GM19193 (cell line): ENCODE results near the gene ADAM12.

Experiments
- POLR2A ChIP-seq: IDR thresholded peaks from 4 replicates; pipeline ENCODE4 v1.6.1; 2011; ENCODE audit not compliant: insufficient read depth, insufficient read length; ENCODE audit errors: extremely low read depth

The ADAM12 gene

DNA sequence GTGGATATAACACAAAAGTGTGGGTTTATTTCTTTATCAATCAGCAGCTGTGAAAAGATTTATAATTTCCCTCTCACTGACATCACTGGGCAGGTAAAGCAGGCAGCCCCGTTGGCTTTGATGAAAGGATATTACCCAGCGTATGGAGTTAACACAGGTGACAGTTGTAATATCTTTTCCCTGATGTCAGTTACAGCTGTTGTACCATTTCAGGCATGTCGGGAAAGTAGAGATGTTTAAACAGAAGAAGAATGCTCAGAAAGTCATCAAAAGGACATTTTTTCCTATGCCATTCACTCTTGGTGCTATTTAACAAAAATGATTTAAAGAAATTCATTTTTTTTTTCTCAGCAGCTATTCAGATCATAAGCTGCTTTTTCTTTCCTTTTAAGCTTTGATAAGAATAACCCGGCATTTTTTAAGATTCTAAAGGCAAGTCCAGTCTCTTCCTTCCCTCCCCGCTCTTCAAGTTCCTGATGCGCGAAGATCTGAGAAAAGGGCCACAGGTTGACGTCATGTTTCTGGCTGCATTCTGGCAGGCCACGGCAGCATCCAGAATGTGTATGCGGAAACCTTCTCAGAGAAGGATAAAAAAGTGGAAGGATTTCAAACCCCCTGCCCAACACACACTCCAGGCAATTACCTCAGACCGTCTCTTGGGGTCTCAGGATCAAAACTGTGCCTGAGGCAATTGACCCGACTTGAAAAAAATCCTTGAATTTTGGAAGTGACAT lies 32.5 kb upstream of the ADAM12 start:
- no peak for TF ChIP-seq POLR2A

DNA sequence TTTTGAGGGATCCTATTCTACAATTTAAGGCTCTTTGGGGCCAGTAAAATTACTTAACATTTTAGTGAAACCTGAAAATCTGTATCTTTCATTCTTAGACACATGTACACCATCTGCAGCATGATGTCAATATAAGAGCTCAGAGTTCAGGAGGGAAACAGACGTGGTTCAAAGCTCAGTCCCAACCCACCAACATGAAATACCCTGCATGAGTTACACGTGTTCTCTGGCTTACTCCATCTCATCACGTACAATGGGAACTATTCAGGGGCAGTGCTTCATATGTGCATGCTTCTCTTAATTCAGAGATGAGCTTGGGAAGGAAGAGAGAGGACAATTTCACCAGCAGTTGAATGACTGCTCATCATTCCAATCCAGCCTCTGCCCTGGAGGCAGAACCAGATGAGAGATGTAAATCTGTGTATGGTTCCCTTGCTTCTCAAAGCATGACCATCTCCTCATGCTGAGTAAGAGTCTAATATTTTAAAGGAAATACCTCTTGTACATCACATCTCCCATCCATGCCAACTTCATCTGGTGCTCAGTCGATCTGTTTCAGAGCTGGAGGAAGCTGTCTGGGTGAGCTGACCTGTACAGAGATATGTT lies 29.0 kb upstream of the ADAM12 start:
- TF ChIP-seq POLR2A = no peak

DNA sequence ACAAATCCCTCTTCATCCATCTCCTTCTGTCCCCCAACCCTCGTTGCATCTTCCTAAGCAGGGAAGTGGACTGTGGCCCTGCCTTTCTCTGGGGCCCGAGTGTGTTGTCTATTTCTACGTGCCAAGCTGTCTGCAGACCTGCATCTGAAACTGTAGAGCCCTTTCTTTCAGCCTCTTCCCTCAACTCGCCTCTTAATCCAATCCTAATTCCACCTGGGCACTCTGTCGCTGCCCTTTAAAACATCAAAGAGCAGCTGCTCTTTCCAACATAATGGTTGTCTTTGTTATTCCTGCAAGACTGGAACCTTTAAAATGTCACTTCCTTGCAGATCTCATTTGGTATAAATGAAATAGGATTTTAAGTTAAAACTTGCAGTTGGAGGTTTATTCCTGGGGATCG lies 21.5 kb upstream of the ADAM12 start:
- no peak for TF ChIP-seq POLR2A

DNA sequence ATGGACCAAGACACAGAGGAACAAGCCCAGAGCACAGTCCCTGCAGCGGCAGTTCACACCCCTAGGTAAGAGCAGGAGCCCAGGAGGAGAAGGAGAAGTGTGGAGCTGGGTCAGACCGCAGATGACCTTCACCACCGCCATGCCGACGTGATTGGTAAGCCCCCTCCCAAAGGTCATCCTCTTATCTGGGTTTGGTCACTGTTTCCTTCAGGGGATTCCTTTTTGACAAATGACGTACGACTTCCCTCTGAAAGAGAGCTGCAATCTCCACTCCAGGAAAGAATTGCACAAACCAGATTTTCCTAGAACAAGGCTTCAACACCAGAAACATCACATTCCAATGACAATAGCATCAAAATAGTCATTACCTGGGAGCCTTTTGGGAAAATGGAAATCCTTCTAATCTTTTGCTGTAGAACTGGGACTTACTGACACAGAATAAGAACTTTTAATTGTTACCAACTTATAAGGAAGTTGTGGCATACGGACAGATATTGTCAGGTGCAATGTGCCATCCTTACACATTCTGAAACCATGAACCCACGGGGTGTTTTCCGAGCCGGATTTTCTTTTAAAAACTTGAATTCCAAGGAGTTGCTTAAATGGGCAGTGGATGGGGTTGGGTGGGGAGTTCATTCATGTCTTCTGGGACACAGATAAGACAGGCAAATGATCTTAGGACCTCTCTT lies 20.8 kb upstream of the ADAM12 start:
- TF ChIP-seq POLR2A = no peak

DNA sequence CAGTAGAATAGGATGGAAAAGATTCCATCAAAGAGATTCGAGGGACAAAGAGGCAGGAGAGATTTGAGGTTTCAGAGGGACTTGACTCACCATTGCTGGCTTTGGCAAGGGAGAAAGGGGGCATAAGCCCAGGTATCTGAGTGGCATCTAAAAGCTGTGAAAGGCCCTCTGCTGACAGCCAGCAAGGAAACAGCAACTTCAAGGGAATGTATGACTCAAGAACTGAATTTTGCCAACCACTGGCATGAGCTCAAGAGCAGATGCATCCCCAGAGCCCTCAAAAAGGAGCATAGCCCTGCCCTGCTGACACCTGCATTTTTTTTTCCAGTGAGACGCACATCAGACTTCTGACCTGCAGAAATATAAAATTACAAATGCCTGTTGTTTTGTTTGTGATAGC lies 19.6 kb upstream of the ADAM12 start:
- TF ChIP-seq POLR2A = no peak

DNA sequence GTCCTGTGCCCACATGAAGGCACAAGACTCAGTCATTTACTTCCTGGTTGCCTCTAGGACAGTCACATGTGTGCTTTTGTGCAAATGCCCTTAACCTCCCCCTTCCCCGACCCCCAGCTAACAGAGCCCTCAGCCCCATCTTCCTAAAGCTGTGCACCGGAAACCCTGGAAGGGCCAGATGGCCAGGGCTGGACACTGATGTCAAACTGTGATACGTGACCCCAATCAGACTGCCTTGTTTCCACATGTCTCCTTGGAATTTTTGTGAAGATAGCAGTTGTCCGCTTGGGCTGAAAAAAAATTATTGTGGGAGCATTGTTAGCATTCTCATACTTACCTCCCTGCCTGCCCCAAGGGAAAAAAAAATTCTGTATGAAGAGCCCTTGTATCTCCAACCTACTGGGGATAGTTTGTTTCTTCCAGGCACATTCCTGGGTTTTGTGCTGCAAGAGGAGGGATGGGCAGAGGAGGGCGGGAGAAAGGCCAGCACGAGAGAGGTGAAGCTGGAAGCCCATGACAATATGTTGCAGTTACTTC lies 17.0 kb upstream of the ADAM12 start:
- no peak for TF ChIP-seq POLR2A

DNA sequence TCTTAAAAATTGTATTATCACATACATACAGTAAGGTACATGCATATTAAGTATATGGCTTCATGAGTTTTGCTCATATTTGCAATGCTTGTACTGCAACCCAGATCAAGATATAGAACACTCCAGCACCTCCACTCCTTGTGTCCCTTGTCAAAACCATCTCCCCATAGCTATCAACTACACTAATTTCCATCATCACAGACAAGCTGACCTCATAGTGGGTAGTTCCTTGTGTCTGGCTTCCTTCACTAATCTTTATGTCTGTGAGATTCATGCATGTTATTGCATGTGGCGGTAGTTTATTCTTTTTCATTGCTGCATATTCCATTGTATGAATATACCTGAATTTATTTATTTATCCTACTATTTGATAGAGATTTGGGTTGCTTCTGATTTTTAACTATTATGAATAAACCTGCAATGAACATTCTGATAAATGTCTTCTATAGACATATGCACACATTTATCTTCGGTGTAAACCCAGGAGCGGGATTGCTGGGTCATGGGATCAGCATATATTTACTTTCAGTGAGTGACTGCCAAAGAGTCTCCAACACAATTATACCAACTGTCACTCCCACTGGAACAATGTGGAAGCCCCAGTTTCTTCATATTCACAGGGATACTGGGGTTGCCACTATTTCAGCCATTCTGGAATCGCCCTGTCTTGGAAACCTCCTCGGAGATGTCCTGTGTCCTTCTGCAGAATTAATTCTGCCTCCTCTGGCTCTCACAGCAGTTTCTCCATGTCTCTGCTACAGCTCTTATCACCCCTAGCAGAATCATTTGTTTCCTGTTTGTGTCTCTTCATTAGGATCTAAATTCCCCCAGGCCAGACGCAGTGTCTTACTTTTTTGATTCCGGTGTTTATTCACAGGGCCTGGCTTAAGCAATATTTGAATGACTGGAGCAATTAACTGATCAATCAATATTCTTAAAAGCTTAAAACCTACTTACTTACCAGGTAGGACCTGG lies 14.7 kb upstream of the ADAM12 start:
- TF ChIP-seq POLR2A = no peak

DNA sequence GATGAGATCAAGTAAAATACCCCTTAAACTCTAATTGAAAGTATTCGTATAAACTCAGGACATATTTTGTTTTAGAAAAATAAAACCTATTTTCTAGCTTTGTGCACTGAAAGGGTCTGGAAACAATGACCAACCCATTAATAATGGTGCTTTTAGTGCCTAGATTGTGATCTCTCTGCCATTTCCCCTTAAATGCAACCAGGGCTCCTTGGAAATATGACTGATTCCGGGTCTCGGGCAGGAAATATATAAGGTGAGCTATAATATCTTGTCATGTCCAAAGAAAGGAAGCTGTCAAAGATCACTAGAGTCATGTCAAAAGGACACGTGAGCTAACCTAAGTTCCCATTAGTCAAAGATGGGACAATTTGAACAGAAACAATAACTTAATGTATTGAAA lies 12.4 kb upstream of the ADAM12 start:
- no peak for TF ChIP-seq POLR2A

DNA sequence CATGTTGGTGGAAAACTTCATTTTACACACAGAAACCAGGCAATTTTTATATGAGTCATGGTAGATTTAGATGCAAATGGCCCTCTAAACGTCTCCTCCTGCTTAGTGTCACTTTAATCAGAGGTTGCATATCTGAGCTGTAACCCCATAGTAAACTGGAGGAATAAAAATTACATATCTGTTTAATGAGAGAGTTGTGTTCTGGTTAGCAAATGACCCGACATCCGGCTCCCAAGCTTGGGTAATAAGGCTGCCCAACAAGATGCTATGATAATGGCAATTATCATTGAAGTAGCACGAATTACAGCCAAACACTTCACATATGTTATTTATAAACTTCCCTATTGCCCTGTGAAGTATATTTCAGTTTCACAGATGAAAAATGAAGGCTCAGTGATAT lies 10.6 kb upstream of the ADAM12 start:
- no peak for TF ChIP-seq POLR2A

DNA sequence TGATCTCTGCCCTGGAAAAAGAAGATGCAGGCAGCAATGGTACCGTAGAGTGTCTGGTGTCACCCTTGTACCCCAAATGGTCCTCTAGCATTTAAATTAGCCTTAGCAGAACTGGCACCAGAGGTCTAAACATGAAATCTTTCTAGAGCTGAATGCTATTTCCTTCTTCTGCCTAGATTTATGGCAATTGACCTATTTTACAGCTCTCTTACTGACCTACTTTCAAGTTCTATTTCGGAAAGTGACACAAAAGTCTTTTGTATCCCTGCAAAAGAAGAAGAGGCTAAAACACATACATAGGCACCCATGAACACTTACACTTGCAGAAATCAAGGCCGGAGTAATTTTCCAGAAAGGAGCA lies 10.1 kb upstream of the ADAM12 start:
- no peak for TF ChIP-seq POLR2A

DNA sequence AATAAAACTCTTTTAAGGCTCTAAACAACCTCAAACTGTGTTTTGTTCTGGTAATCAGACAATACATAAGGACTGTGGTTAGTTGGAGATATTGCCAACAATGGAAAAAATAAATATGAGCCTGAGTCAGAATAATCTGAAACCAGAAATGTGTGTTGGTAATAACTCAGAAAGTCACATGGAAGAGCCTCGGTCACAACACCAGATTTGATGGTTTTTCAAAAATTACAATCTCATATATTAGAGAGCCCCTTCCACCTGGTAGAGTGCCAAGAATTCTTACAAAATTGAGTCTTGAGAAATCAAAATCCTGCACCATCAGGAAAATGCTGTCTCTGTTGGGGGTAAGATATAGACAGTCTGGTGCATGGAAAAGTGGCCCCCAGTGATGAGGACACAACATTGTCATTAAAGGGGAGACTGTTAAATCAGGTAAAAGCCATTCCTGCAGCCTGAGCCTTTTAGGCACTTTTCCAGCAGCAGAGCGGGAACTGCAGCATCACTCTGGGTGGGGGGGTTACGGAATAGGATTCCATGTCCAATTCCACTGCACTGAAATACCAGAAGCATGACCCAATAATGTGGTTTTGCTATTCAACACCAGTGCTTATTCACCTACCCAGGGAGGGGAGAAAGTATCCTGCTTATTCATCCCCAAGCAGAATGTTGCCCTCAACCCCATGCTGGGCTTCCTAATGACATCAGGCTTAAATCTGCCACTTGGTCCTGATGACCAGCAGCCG lies 9.5 kb upstream of the ADAM12 start:
- no peak for TF ChIP-seq POLR2A

DNA sequence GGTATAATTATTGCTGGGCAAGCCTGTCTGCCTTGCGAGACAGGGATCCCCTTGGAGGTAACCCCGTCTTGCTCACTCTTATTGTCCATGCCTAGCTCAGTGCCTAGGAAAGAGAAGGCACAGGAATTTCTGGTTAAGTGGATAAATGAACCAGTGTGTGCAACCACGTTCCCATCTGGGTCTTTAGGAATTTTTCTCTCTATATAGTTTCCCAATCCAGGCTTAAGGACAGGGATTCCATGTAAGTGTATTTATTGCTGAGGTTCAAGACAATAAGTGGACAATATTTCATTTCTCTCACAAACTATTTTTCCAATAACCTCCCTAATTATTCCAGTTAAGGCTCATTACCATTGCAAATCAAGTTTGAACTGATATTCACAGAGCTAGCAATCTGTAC lies 8.9 kb upstream of the ADAM12 start:
- no peak for TF ChIP-seq POLR2A

DNA sequence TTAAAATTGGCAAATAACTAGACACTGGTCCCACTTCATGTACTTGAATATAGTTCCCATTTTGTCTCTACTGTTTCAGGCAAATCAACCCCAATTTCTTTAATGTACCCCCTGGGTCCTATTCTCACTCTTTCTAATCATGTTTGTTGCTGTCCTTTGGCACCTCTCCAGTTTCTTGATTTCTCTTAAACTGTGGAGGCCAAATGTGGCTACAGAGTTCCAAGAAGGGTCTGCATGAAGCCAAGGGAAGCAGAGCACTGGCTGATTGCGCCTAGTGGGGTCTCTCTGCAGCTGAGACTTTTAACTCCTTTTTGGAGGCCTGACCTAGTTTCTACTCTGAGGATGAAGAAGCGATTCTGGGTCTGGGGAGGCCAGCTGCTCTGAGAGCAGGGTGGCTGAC lies 6.7 kb upstream of the ADAM12 start:
- no peak for TF ChIP-seq POLR2A

DNA sequence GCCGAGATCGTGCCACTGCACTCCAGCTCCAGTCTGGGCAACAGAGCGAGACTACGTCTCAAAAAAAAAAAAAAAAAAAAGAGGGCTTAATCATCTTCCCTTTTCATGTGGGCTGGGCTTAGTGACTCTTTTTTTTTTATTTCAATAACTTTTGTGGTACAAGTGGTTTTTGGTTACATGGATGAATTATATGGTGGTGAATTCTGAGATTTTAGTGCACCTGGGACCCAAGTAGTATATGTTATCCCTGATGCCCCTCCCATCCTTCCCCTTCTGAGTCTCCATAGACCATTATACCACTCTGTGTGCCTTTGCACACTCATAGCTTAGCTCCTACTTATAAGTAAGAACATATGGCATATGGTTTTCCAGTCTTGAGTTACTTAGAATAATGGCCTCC lies 4.8 kb upstream of the ADAM12 start:
- no peak for TF ChIP-seq POLR2A

DNA sequence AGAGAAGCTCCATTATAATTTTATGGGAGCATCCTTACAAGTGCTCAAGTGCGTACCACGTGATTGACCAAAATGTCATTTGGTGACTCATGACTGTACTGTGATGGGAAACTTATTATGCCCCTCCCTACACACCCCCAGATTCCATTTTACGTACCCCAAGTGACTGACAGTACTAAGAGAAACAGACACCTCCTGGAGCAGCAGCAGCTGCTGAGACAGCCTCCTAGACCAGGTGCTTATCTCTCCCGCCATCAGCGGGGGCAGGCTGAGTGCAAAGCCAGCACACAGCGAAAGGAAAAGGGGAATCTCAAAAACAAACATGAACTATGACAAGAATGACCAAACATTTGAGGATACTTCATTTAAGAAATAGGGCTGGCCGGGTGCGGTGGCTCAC lies 4.2 kb upstream of the ADAM12 start:
- no peak for TF ChIP-seq POLR2A

DNA sequence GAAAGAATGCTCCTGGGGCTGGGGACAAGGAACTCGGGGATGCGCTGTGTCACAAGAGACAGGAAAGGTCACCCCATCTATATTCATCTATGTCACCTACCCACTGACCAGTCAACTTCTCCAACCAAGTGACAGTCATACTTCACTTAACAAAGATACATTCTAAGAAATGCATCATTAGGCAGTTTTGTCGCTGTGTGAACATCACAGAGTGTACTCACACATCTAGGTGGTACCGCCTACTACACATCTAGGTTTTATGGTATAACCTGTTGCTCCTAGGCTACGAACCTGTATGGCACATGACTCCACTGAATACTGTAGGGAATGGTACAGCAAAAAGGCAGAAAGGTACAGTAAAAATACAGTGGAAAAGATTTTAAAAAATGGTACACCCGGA lies 3.8 kb upstream of the ADAM12 start:
- TF ChIP-seq POLR2A = no peak
